Measurements from ENCODE around the gene SOBP.

- TF ChIP-seq POLR2A (IDR thresholded peaks at IDR 0.05) (no peak), CTCF (IDR thresholded peaks at IDR 0.05) (no peak)
Measured at GRCh38 chr6:107591346-107591745, 101.4 kb downstream of the SOBP start.

Measured in esophagus squamous epithelium (tissue), 4 donors.